Keratinocyte (primary cell): Measurements from ENCODE around the gene FTO. TPM values are rescaled to one million over a fixed set of nuclear protein-coding genes. Genes with fewer than 3 reads are reported as not detected.

Experiments
- DNase-seq: peaks from one replicate; pipeline ENCODE4 v3.0.0-alpha.2; 2011; ENCODE audit warnings: low read depth, missing footprints, low spot score
- FAIRE-seq: peaks from 2 replicates; lab custom pipeline; 2011; peaks lifted over from hg19 to GRCh38; lab: Jason Lieb, UNC
- H2AFZ ChIP-seq: 2 replicates; pipeline ENCODE4 v1.6.0; 2012; ENCODE audit warnings: low read length, control low read depth, inconsistent platforms; ENCODE audit not compliant: control insufficient read depth
- H3K27ac ChIP-seq: 2 replicates; pipeline ENCODE4 v1.5.1; 2011; ENCODE audit warnings: low read length; ENCODE audit not compliant: control insufficient read depth, insufficient read depth
- H3K27me3 ChIP-seq: 3 replicates; pipeline ENCODE4 v1.6.0; 2011; ENCODE audit warnings: low read length; ENCODE audit not compliant: control insufficient read depth, insufficient read depth; ENCODE audit errors: extremely low read depth
- H3K36me3 ChIP-seq, 2 experiments: 2 replicates in 1 of 2; 3 replicates in 1 of 2; pipeline ENCODE4 v1.5.1; 2011; ENCODE audit warnings: low read length in 2 of 2, mild to moderate bottlenecking in 1 of 2; ENCODE audit not compliant: control insufficient read depth in 2 of 2, insufficient read depth in 2 of 2; ENCODE audit errors: extremely low read depth in 1 of 2
- H3K4me1 ChIP-seq: 3 replicates; pipeline ENCODE4 v1.5.1; 2011; ENCODE audit warnings: low read length; ENCODE audit not compliant: control insufficient read depth, insufficient read depth; ENCODE audit errors: extremely low read depth
- H3K4me2 ChIP-seq: 3 replicates; pipeline ENCODE4 v1.6.0; 2011; ENCODE audit warnings: low read depth, low read length; ENCODE audit not compliant: control insufficient read depth, insufficient read depth; ENCODE audit errors: extremely low read depth
- H3K4me3 ChIP-seq, 3 experiments: fragments of 200-600 bp in 1 of 3; sonication (generic) in 1 of 3; 2 replicates in 2 of 3; 3 replicates in 1 of 3; pipeline ENCODE4 v1.5.1; 2011 to 2016; ENCODE audit warnings: low read length in 3 of 3, mild to moderate bottlenecking in 3 of 3, control low read depth in 2 of 3, inconsistent platforms in 1 of 3, low read depth in 1 of 3, mixed read lengths in 1 of 3, mixed run types in 1 of 3, moderate library complexity in 1 of 3; ENCODE audit not compliant: control insufficient read depth in 2 of 3, insufficient read depth in 2 of 3; ENCODE audit errors: extremely low read depth in 1 of 3
- H3K79me2 ChIP-seq: 2 replicates; pipeline ENCODE4 v1.6.0; 2012; ENCODE audit warnings: low read length; ENCODE audit not compliant: control insufficient read depth, insufficient read depth
- H3K9ac ChIP-seq: 3 replicates; pipeline ENCODE4 v1.6.0; 2011; ENCODE audit warnings: low read length; ENCODE audit not compliant: control insufficient read depth, insufficient read depth; ENCODE audit errors: extremely low read depth
- H3K9me1 ChIP-seq: 3 replicates; pipeline ENCODE4 v1.6.0; 2011; ENCODE audit warnings: low read length; ENCODE audit not compliant: control insufficient read depth, insufficient read depth; ENCODE audit errors: extremely low read depth
- H3K9me3 ChIP-seq: 2 replicates; pipeline ENCODE4 v1.5.1; 2012; ENCODE audit warnings: low read depth, low read length; ENCODE audit not compliant: control insufficient read depth
- H4K20me1 ChIP-seq: 3 replicates; pipeline ENCODE4 v1.6.0; 2011; ENCODE audit warnings: low read length; ENCODE audit not compliant: control insufficient read depth, insufficient read depth; ENCODE audit errors: extremely low read depth
- EZH2 ChIP-seq: IDR thresholded peaks from one replicate; pipeline ENCODE4 v1.6.1; 2012; ENCODE audit warnings: inconsistent platforms, mild to moderate bottlenecking, low read length, moderate library complexity
- dilution Hi-C: fragments of 300-500 bp; cut with MboI; formaldehyde crosslinking; loops from one replicate; pipeline ENCODE4 v1.7.0; 2020; ENCODE audit warnings: low sequenced_read_pairs; ENCODE audit not compliant: extremely low pct_ligation_motif_present
- polyA plus RNA-seq, 5 experiments: library from polyadenylated mRNA; depleted of rRNA in 3 of 5; stranded (reverse) in 3 of 5; stranded (forward) in 1 of 5; unstranded in 1 of 5; fragments of >200 nt; gene quantifications; 1 replicate in 1 of 5; 2 replicates in 3 of 5; 3 replicates in 1 of 5; pipeline versions ENCODE4 v1.2.1 to v1.2.3, GENCODE V29; 2011 to 2012; ENCODE audit warnings: missing spikeins in 2 of 5, low read depth in 1 of 5, low replicate concordance in 1 of 5
- TF ChIP-seq, protein P1 (sequence below), 3 experiments: IDR thresholded peaks in 1 of 3; conservative IDR thresholded peaks in 1 of 3; optimal IDR thresholded peaks in 1 of 3; 2 replicates in 2 of 3; 3 replicates in 1 of 3; pipeline versions ENCODE3 to v1.5.1; 2011; ENCODE audit warnings: low read length in 3 of 3, mild to moderate bottlenecking in 3 of 3, moderate library complexity in 2 of 3, control low read depth in 1 of 3, inconsistent platforms in 1 of 3; ENCODE audit not compliant: insufficient read depth in 2 of 3; ENCODE audit errors: extremely low read depth in 1 of 3

FTO gene
- polyA plus RNA-seq, 1 donor (not counting 4 experiments of a cell fraction or from before 2014, with no cell fraction given), result 56.4 TPM

DNA sequence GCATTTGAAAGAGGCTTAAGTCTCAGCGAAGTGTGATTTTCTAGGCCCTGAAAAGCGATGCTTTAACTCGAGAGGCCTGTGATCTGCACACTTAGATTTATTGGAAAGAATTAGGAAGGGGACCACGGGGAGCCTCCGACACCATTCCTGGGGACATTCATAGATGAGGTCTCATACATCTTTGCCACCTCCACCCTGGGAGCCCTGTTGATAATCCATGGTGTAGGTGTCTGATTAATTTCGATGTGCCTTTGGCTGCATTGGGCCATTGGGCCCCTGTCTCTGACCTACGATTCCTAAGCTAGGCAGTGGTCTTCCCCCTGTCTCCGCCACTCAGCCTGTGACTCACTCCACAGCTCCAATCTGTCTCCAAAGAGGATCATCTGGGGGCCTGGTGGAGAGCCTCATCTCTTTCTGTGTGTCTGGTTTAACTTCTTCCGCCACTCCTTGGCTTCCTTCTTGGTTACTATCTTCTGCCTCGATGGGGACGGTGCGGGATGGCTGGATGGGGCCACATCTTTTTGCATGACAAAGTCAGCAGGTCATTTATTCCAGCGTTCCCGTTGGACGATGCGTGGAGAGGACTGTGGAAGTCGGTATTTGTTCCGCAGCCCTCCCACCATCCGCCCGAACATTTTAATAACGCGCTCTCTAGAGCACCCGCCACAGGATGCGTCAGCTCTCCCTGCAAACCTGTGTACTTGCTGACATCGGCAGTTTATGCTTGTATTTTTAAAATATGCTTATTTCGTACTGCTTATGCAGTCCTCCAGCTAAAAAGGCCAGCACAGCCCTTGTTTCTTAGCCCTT, 473.3 kb downstream of the FTO start:
- Histone ChIP-seq H3K9me3 (no peaks in the 10 kb centered on the region), H3K9ac (no peak overlapping the region), H3K79me2 (no peaks in the 10 kb centered on the region), H3K9me1 (no peaks in the 10 kb centered on the region), H2AFZ (no peak overlapping the region), H4K20me1 (no peaks in the 10 kb centered on the region), H3K4me1 (no peaks in the 10 kb centered on the region), H3K36me3 (no peaks in the 10 kb centered on the region), H3K27me3 (no peaks in the 10 kb centered on the region), H3K4me3 (no peak overlapping the region), H3K27ac (no peak overlapping the region), H3K4me2 (no peak overlapping the region)
- no peak for FAIRE-seq
- TF ChIP-seq, protein P1, sequence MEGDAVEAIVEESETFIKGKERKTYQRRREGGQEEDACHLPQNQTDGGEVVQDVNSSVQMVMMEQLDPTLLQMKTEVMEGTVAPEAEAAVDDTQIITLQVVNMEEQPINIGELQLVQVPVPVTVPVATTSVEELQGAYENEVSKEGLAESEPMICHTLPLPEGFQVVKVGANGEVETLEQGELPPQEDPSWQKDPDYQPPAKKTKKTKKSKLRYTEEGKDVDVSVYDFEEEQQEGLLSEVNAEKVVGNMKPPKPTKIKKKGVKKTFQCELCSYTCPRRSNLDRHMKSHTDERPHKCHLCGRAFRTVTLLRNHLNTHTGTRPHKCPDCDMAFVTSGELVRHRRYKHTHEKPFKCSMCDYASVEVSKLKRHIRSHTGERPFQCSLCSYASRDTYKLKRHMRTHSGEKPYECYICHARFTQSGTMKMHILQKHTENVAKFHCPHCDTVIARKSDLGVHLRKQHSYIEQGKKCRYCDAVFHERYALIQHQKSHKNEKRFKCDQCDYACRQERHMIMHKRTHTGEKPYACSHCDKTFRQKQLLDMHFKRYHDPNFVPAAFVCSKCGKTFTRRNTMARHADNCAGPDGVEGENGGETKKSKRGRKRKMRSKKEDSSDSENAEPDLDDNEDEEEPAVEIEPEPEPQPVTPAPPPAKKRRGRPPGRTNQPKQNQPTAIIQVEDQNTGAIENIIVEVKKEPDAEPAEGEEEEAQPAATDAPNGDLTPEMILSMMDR (optimal IDR thresholded peaks at IDR 0.05 in 1 of 3, IDR thresholded peaks at IDR 0.05 in 1 of 3, conservative IDR thresholded peaks at IDR 0.05 in 1 of 3; ENCODE audit: extremely low read depth in 1 of 3, insufficient read depth in 2 of 3, low read length in 3 of 3), result no peak
- TF ChIP-seq EZH2, result no peak
- dilution Hi-C loops, result no loop called here
- no peak for DNase-seq

DNA sequence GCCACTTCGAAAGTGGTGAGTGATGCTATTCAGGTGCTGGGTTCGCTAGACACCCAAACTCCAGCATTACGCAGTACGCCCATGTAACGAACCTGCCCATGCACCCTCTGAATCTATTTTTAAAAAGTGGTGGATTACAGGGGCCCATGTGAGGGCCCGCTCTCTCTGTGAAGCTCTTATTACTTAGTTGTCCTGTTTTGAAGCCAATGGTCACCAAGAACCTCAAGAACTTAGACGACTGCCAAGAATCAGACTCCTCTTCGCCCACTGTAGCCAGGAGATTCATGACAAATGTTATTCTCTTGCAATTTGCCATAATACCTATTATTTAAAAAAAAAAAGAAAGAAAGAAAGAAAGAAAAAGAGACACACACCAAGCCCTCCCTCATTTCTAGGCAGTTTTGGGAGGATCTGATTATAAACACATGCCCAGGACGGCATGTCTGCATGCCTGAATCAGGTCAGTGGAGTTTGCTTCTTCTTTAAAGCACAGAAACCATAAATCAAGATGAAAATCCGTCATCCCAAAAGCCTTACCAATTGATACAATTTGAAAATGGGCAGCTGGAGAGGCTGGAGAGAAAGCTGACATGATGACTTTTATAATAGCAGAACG, 474.0 kb downstream of the FTO start:
- no peaks in the 10 kb centered on the region for H3K4me1 ChIP-seq
- no peak overlapping the region for H3K9ac ChIP-seq
- FAIRE-seq (no peak), DNase-seq (no peak)
- no peaks in the 10 kb centered on the region for H3K9me1 ChIP-seq
- no peak overlapping the region for H3K4me3 ChIP-seq
- H3K27me3 ChIP-seq, result no peaks in the 10 kb centered on the region
- H3K79me2 ChIP-seq, result no peaks in the 10 kb centered on the region
- H3K27ac ChIP-seq, result no peak overlapping the region
- TF ChIP-seq, protein P1 (optimal IDR thresholded peaks at IDR 0.05 in 1 of 3, IDR thresholded peaks at IDR 0.05 in 1 of 3, conservative IDR thresholded peaks at IDR 0.05 in 1 of 3; ENCODE audit: extremely low read depth in 1 of 3, insufficient read depth in 2 of 3, low read length in 3 of 3), result no peak
- TF ChIP-seq EZH2, result no peak
- dilution Hi-C loops, result no loop called here
- no peak overlapping the region for H2AFZ ChIP-seq
- H3K9me3 ChIP-seq, result no peaks in the 10 kb centered on the region
- no peak overlapping the region for H3K4me2 ChIP-seq
- no peaks in the 10 kb centered on the region for H4K20me1 ChIP-seq
- H3K36me3 ChIP-seq, result no peaks in the 10 kb centered on the region
